NOMO-1 (cell line): ENCODE data around the gene MGAT2.
"Not testable (repeated sequence)": the region's sequence is repeated elsewhere in the genome, so short reads cannot be mapped to it uniquely, and the experiment has no call there.

Experiments
- DNase-seq, 2 experiments: peaks; one replicate each; lab custom pipeline; 2025; ENCODE audit not compliant: unreplicated experiment in 2 of 2; lab: John Stamatoyannopoulos, UW

Gene MGAT2

DNA sequence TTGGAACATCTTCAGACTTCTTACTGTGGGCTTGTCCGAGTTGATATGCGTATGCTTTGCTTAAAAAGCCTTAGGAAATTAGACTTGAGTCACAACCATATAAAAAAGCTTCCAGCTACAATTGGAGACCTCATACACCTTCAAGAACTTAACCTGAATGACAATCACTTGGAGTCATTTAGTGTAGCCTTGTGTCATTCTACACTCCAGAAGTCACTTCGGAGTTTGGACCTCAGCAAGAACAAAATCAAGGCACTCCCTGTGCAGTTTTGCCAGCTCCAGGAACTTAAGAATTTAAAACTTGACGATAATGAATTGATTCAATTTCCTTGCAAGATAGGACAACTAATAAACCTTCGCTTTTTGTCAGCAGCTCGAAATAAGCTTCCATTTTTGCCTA is 13.0 kb upstream of the MGAT2 start:
- DNase-seq = no peak

DNA sequence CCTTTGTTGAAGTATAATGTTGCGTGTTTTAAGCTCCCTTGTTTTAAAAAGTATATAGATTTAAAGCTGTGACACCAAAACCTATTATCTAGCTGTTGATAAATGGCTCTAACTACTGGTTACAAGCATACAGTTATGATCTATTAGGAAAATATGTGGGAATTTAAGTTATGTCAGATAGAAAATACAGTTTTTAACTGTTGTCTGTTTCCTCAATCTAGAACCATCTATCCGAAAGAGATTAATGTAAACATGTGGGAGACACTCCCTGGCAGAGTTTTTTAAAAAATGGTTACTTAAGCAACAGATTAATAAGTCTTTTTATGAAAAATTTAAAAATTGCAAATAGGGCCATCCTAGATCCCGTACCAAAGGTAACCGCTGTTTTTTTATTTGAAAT is 8.3 kb upstream of the MGAT2 start:
- DNase-seq = no peak

- DNase-seq = no peak
These were observed 7.9 kb upstream of the MGAT2 start for GRCh38 chr14:49612671-49613070.

GRCh38 chr14:49614196-49614595 is 6.4 kb upstream of the MGAT2 start:
- DNase-seq = no peak

GRCh38 chr14:49615776-49616175 is 4.8 kb upstream of the MGAT2 start:
- DNase-seq = no peak

DNA sequence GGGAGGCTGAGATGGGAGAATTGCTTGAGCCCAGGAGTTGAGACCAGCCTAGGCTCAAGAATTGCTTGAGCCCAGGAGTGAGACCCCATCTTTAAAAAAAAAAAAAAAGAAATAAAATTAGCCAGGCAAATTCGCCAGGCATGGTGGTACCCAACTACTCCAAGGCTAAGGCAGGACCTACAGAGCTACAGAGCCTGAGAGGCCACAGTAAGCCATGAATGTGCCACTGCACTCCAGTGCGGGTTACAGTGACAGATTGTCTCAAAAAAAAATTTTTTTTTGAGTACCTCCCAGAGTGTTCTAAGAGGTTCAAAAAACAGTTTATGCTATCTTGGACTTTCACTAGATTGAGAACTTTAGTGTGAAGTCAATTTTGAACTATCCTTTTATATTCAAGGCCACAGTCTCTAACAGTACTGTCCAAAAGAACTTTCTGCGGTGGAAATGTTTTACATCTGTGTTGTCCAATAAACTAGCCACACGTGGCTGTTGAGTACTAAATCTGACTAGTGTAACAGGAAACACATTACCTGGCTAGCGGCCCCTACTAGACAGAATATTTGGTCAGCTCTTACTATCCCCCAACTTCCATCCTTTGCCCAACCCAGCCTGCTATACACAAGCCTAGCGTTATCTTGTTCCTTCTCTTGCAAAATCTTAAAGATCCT is 2.6 kb upstream of the MGAT2 start:
- no peak for DNase-seq

- not testable (repeated sequence) for DNase-seq
These were observed 1.3 kb upstream of the MGAT2 start for GRCh38 chr14:49619273-49619672.

DNA sequence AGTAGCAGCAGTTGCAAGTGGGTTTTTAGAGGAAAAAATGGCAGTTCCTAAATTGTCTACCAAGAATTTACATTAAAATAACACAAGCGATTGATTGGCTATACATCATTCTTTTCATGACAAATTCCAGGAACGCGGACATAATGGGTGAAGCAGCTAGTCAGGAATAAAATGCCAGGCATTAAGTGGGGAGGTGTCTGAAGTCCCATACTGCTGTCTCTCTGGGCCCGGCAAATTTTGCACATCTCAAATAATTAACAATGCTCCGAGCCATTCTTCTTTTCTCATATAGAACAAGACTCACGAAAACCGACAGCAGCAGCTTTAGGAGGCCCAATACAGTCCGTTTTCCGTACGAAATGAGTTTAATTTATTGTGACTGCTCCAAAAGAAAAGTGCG is 869 bp upstream of the MGAT2 start:
- no peak for DNase-seq

GRCh38 chr14:49621114-49621881 is 699 bp downstream of the MGAT2 start:
- peak; percentile 68 to 80 for DNase-seq

- no peak for DNase-seq
These were observed 1.5 kb downstream of the MGAT2 start for GRCh38 chr14:49622022-49622607.

DNA sequence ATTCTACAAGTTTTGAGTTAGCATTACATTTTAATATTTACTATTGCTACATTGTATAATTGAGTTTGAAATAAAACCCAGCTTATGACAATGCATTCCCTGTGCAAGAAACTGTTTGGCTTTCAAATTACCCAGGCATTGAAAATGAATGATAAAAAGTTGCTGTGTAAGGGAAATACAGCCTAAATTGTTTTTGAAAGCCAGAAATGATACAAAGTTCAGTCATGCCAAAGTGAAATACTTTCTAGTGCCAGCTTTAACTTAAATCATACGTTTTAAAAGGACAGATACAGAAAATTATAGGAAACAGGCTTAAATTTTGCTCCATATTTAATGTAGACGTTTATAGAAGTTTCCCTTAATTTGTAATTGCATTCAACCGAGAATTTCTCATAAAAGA is 2.8 kb downstream of the MGAT2 start:
- no peak for DNase-seq

DNA sequence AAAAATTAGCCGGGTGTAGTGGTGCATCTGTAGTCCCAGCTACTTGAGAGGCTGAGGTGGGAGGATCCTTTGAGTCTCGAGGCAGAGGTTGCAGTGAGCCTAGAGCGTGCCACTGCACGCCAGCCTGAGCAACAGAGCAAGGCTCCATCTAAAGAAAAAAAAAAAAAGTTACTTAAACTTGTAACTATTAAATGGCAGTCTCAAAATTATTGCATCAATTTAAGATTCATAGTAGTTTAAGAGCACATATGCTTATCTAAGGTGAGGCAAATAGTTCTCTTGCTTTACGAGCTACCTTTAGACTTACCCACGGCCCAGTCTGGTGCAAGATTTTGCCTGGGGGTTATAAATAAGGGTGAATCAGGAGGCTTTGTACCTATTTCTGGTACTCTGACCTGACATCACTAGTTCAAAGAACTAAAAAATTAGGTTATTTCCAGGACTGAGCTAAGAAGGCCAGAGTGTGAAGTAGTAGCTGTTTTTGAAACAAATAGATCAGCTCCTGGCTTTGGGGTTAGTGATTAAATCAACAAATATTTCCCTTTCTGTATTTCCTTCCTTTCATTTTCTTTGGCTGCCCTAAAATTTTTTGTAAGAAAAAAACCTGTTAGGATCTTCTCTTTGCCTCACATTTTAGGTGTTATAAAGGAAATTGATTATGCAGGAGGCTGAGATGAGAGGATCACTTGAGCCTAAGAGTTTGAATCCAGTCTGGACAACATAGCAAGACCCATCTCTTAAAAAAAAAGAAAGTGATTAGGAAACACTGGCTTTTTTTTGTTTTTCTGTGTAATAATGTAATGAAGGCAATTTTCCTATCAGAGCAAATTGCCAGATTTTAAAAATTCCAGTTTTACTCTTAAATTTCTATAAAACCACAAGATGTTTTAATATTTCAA is 3.6 kb downstream of the MGAT2 start:
- no peak for DNase-seq

- peak; percentile 86 to 87 for DNase-seq
These were observed 13.3 kb downstream of the MGAT2 start for GRCh38 chr14:49633640-49634546.

DNA sequence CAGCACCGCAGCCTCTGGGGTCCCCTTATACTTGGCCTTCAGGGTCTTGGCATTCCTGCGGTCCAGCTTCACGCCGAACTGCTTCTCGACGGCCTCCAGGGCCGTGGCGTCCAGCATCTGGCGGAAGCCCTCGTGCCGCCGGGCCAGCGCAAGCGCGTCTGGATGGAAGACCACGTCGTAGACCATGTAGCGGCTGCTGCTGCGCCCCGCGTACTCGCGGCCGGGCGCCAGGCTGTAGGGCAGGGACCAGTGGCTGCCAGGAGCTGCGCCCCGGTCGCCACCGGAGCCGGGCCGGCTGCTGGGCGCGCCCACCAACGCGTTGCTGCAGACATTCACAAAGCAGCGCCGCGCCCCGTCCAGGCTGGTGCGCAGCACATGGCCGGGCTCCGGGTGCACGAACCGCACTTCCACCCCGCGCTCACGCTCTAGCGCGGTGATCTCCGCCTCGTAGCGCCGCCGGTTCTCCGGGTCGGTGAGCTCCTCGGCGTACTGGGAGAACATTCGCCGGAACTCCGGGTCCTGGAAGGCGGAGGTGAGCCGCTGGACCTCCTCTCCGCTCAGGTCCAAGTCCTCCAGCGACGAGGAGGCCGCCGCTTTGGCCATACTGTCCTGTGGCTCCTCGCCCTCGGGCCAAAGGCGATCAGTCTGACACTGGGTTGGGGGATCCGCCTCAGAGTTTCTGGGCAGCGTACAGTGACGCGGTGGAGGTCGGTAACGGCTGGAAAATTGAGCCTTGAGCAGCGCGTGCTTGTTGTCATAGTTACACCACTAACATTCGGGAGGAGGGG is 14.1 kb downstream of the MGAT2 start, which contains the start of gene DNAAF2:
TSS of gene DNAAF2 (minus strand) at position 698 of the 788 bp plus-strand sequence. CDS start at position 603, 95 bp downstream.
- peak; percentile 52 to 77 for DNase-seq

DNA sequence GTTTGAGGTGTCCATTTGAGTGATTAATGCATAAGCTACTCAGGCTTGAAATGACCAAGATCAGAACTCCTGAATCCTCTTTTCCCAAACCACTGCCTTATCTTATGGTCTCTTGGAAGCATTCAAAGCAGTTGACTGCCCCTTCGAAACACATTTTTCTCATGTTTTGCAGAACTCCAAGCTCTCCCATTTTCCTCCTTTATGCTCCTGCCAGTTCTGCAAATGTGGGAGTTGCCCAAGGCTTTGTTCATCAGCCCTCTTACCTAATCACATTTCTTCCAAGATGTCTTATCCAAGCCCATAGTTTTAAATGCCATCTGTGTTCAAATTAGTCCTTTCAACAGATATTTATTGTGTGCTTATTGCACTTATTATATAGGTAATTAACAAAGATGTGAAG is 16.3 kb downstream of the MGAT2 start:
- no peak for DNase-seq

DNA sequence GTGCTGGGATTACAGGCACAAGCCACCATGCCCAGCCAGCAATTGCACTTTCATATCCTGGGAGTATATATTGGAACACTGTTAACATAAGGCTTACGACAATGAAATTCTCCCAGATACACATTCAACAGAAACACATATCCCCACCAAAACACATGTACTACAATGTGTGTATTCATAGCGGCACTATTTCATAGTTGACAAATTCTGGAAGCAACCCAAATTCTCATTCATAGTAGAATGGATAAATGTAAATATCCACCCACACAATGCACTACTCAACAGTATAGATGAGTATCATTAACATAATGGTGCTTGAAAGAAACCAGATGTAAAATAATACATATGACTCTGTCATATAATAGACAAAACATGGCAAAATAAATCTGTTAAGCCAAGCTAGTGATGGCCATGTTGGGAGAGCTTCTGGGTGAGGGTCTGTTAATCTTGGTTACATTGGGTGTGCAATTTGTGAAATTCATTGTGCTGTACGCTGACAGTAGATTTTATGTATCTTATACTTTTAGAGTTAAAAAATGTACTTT is 17.0 kb downstream of the MGAT2 start:
- no peak for DNase-seq

DNA sequence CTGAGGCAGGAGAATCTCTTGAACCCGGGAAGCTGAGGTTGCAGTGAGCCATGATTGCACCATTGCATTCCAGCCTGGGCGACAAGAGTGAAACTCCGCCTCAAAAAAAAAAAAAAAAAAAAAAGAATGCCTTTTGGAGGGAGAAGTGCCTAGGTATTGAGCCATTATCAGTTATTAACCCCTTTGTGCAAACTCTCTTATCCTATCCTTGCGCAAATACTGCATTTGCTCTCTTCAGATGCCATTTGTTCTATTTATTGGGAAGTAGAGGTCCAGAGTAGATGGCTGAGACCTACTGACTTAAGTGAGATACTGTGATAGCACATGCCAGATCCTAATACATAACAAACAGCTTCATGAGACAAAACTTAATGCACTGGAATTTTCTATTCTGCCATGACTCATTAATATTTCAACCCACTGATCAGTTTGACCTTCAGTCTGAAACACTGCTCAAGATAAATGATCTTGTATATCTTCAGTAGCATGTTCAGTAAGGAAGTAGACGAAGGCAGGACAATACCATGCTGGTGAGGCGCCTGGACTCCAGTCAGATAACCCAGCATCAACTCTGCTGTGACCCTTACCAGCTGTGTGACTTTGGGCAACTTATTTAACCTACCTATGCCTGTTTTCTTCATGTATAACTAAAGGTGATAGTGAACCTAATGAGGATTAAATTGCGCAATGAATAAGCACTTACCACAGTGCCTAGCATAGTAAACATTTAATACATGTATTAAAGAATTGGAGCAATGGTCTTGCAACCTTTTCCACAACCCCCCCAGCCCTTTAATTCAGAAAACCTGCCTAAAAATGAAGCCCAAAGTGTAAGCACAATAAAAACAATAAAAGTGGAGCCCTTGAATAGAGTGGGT is 20.2 kb downstream of the MGAT2 start:
- no peak for DNase-seq

GRCh38 chr14:49641697-49642129 is 21.1 kb downstream of the MGAT2 start:
- DNase-seq = no peak
